GM21825 (cell line): ENCODE measurements around the gene PHETA1.
"Not testable (repeated sequence)": the region's sequence is repeated elsewhere in the genome, so short reads cannot be mapped to it uniquely, and the experiment has no call there.

Experiments used
- ATAC-seq: cut with Tn5 transposase; IDR thresholded peaks from one replicate; pipeline ENCODE4 v1.9.1; 2021; ENCODE audit warnings: mild to moderate bottlenecking, moderate library complexity; ENCODE audit not compliant: unreplicated experiment

Gene PHETA1

GRCh38 chr12:111405859-111406473, 37.1 kb upstream of the PHETA1 start, which contains the start of gene SH2B3:
TSS of gene SH2B3 (plus strand) at chr12:111405923. CDS start at chr12:111418146, 12,223 bp downstream.
- peak; percentile 0 for ATAC-seq

GRCh38 chr12:111405149-111405858, 36.4 kb upstream of the PHETA1 start:
- ATAC-seq = peak; percentile 44

GRCh38 chr12:111404362-111405148, 35.7 kb upstream of the PHETA1 start:
- ATAC-seq = no peak

GRCh38 chr12:111402490-111402824, 33.6 kb upstream of the PHETA1 start:
- ATAC-seq = not testable (repeated sequence)

GRCh38 chr12:111401167-111401605, 32.3 kb upstream of the PHETA1 start:
- no peak for ATAC-seq

- not testable (repeated sequence) for ATAC-seq
Observed at GRCh38 chr12:111399741-111400404, 31.0 kb upstream of the PHETA1 start.

GRCh38 chr12:111398530-111398929, 29.6 kb upstream of the PHETA1 start:
- ATAC-seq = no peak

GRCh38 chr12:111396726-111397445, 28.0 kb upstream of the PHETA1 start:
- ATAC-seq = peak; percentile 55

GRCh38 chr12:111396271-111396670, 27.4 kb upstream of the PHETA1 start:
- ATAC-seq = not testable (repeated sequence)

GRCh38 chr12:111395336-111396187, 26.7 kb upstream of the PHETA1 start:
- no peak for ATAC-seq

- no peak for ATAC-seq
Observed at GRCh38 chr12:111394480-111394879, 25.6 kb upstream of the PHETA1 start.

- ATAC-seq = no peak
Observed at GRCh38 chr12:111393700-111394300, 24.9 kb upstream of the PHETA1 start.

GRCh38 chr12:111390910-111391309, 22.0 kb upstream of the PHETA1 start:
- no peak for ATAC-seq

- ATAC-seq = no peak
Observed at GRCh38 chr12:111389635-111390034, 20.7 kb upstream of the PHETA1 start.

- ATAC-seq = no peak
Observed at GRCh38 chr12:111387747-111388323, 18.9 kb upstream of the PHETA1 start.

GRCh38 chr12:111386885-111387284, 18.0 kb upstream of the PHETA1 start:
- ATAC-seq = no peak

- no peak for ATAC-seq
Observed at GRCh38 chr12:111384596-111384995, 15.7 kb upstream of the PHETA1 start.

- ATAC-seq = no peak
Observed at GRCh38 chr12:111379942-111380554, 11.2 kb upstream of the PHETA1 start.
